NCI-H1694 (cell line): ENCODE results near the gene SNRPA1.

Experiments used
- DNase-seq: peaks from one replicate; lab custom pipeline; 2025; lab: John Stamatoyannopoulos, UW

SNRPA1 gene

DNA sequence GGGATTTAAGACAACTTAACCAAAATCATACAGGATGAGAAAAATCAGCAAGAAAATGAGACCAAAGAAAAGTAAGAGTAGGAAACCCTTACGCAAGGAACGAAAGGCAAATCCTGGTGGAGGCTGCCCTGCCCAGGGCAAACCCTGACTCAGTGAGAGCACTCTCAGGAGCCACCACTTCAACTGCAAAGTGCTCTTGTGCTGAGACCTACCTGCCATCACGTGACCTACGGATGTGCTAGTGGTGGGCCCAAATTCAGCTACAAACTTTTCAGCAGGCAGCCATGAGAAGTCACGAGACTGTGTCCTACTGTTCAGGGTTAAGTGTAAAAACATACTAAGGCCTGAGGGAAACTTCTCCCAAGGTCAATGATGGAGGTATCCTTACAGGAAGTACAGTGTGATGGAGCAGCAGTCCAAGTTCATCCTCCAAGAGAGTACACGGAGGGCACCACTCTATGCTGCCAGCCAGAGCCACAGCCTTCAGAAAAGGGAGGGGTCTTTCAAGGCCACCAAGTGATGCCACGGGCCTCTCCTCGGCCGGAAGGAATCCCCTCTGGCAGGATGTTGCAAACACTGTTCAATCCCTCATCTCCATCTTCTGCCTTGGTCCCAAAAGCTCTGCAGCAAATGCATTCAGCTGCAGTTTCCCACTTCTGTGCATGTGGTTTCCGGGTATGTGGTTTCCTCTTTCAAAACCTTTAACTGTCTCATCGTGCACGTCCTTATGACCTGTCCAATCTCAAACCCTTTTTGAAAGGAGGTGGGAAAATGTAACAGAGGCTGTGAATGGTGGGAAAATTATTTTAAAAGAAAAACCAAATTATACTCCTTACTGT, 52.7 kb downstream of the SNRPA1 start:
- DNase-seq, result no peak

DNA sequence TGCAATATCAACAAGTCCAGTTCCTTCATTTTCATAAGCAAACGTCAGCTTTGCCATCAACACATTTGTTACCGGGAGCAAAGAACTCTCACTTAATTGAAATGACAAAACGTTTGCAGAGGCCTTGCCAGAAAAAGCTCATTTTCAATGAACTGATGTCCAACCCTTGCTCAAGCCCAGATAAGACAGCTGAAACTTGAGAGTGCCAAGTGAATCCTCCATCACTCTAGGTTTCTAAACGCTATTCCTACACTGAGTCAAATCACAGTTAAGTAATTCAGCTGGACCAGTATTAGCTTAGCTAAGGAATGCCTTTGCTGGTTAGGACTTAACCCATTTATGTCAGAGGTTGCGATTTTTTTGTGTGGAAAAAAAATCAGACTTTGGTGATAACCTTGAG, 54.7 kb downstream of the SNRPA1 start:
- no peak for DNase-seq

GRCh38 chr15:101239724-101240136, 55.3 kb downstream of the SNRPA1 start:
- no peak for DNase-seq

- no peak for DNase-seq
These were observed 57.8 kb downstream of the SNRPA1 start for GRCh38 chr15:101237251-101237650.

DNA sequence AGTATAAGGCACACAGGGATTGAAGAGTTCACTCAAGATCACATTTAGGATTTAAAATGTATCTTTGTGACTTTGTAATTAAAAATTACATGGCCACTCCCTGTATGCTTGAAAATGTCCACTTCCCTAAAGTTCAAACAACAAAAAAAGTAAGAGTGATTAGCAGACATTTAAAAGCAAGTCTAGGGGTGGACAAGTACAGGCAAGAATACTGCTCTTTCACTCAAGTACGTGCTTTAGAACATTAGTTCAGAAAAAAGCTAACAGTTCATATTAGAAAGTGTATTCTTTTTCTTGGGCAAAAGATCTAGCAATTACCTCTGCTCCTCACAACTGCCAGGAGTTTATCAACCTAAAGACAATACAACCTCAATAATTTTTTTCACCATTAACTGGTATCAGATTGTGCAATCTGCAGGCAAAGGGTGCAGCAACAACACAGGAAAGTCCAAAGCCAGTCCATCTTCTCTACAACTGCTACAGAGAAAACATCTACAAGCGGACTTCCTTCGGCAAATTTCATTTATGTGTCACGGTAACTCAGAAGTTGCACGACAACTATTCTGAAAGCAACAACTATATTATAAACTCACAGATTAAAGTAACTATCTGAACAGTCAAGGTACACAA, 61.3 kb downstream of the SNRPA1 start:
- no peak for DNase-seq

- DNase-seq, result no peak
These were observed 62.4 kb downstream of the SNRPA1 start for GRCh38 chr15:101232677-101233076.
